Loucy (cell line): ENCODE data around the gene RNF41.

Experiments used
- EZH2phosphoT487 ChIP-seq: fragments of 200-600 bp; IDR thresholded peaks from 2 replicates; pipeline ENCODE4 v1.6.1; 2018; ENCODE audit warnings: antibody characterized with exemption, mild to moderate bottlenecking, moderate library complexity, borderline replicate concordance
- TF ChIP-seq, protein P1 (sequence below): fragments of 200-600 bp; sonication (generic); conservative IDR thresholded peaks from 2 replicates; pipeline ENCODE4 v1.5.1; 2014; ENCODE audit warnings: mild to moderate bottlenecking, antibody characterized with exemption, low read length

DNA sequence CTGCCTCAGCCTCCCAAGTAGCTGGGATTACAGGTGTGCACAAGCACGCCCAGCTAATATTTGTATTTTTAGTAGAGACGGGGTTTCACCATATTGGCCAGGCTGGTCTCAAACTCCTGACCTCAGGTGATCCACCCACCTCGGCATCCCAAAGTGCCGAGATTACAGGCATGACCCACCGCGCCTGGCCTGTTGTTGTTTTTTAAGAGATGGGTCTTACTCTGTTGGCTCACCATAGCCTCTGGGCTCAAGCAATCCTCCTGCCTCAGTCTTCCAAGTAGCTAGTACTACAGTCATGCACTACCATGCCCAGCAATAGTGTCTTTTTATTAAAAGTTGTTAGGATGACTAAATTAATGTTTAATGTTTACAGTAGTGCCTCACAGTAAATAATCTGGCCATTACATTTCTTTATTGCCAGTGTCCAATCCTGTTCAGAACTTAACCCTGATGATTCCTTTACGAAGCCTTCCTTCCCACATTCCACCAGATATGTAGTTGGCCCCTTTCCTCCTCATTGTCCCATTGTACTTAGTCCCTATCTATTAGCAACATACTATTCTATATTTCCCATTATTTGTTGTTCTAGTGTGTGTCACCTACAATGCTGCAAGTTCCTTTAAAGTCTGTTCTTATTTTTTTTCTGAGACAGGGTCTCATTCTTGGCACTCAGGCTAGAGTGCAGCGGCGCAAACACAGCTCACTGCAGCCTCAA, 23.6 kb downstream of the RNF41 start:
- TF ChIP-seq, protein P1, sequence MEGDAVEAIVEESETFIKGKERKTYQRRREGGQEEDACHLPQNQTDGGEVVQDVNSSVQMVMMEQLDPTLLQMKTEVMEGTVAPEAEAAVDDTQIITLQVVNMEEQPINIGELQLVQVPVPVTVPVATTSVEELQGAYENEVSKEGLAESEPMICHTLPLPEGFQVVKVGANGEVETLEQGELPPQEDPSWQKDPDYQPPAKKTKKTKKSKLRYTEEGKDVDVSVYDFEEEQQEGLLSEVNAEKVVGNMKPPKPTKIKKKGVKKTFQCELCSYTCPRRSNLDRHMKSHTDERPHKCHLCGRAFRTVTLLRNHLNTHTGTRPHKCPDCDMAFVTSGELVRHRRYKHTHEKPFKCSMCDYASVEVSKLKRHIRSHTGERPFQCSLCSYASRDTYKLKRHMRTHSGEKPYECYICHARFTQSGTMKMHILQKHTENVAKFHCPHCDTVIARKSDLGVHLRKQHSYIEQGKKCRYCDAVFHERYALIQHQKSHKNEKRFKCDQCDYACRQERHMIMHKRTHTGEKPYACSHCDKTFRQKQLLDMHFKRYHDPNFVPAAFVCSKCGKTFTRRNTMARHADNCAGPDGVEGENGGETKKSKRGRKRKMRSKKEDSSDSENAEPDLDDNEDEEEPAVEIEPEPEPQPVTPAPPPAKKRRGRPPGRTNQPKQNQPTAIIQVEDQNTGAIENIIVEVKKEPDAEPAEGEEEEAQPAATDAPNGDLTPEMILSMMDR, result no peak
- no peak for TF ChIP-seq EZH2phosphoT487
